Stimulated activated CD4-positive, alpha-beta T cell treated with anti-CD3 and anti-CD28 coated beads, TNF-alpha, amount 100 ng/mL, for 48 hours (primary cell): ENCODE measurements around the gene CNTRL.
"Not testable (repeated sequence)": the region's sequence is repeated elsewhere in the genome, so short reads cannot be mapped to it uniquely, and the experiment has no call there.

Experiments used
- DNase-seq, 3 donors: peaks; one replicate each; pipeline ENCODE4 v3.0.0-alpha.2; 2020; ENCODE audit warnings: low read depth in 3 of 3

The CNTRL gene

GRCh38 chr9:121179373-121179721 lies 104.6 kb downstream of the CNTRL start:
- DNase-seq: not testable (repeated sequence)

GRCh38 chr9:121179930-121180681 lies 105.4 kb downstream of the CNTRL start:
- DNase-seq: no peak

GRCh38 chr9:121182101-121182836 lies 107.5 kb downstream of the CNTRL start:
- no peak for DNase-seq

- DNase-seq: no peak
Observed at GRCh38 chr9:121182989-121183388, 108.2 kb downstream of the CNTRL start.

- DNase-seq: no peak
Observed at GRCh38 chr9:121183666-121184423, 109.1 kb downstream of the CNTRL start.

GRCh38 chr9:121184463-121184862 lies 109.7 kb downstream of the CNTRL start:
- DNase-seq: no peak

- DNase-seq: no peak
Observed at GRCh38 chr9:121185178-121185745, 110.5 kb downstream of the CNTRL start.

GRCh38 chr9:121185774-121186403 lies 111.1 kb downstream of the CNTRL start:
- DNase-seq: no peak

- no peak for DNase-seq
Observed at GRCh38 chr9:121187636-121188305, 113.0 kb downstream of the CNTRL start.

- no peak for DNase-seq
Observed at GRCh38 chr9:121189006-121189405, 114.3 kb downstream of the CNTRL start.

- DNase-seq: no peak
Observed at GRCh38 chr9:121189660-121190059, 114.9 kb downstream of the CNTRL start.

GRCh38 chr9:121191235-121191634 lies 116.5 kb downstream of the CNTRL start:
- no peak for DNase-seq

GRCh38 chr9:121192518-121192917 lies 117.8 kb downstream of the CNTRL start:
- DNase-seq: no peak

- DNase-seq: no peak
Observed at GRCh38 chr9:121192959-121193640, 118.3 kb downstream of the CNTRL start.

GRCh38 chr9:121194730-121195129 lies 120.0 kb downstream of the CNTRL start:
- no peak for DNase-seq

GRCh38 chr9:121196389-121196788 lies 121.6 kb downstream of the CNTRL start:
- DNase-seq: no peak

GRCh38 chr9:121197132-121197531 lies 122.4 kb downstream of the CNTRL start:
- no peak for DNase-seq

GRCh38 chr9:121198512-121199042 lies 123.8 kb downstream of the CNTRL start:
- DNase-seq: no peak

GRCh38 chr9:121199921-121200320 lies 125.2 kb downstream of the CNTRL start:
- no peak for DNase-seq

GRCh38 chr9:121200356-121200755 lies 125.6 kb downstream of the CNTRL start:
- DNase-seq: no peak
